Thyroid gland (tissue), 4 donors: ENCODE data around the gene TBC1D1. TPM values are rescaled to one million over a fixed set of nuclear protein-coding genes. Genes with fewer than 3 reads are reported as not detected.
A peak's percentile ranks its signal among the peaks of the same experiment; 100 is the strongest.

Experiments
- DNase-seq, 2 donors: peaks; one replicate each; pipeline ENCODE4 v3.0.0-alpha.2; 2019
- H3K27ac ChIP-seq, 3 donors: fragments of 200-600 bp; sonication (generic); 1 replicate in 2 of 3; 2 replicates in 1 of 3; pipeline ENCODE4 v1.5.1; 2016 to 2019; ENCODE audit warnings: mild to moderate bottlenecking in 1 of 3, moderate library complexity in 1 of 3
- H3K27me3 ChIP-seq: fragments of 200-600 bp; sonication (generic); one replicate; pipeline ENCODE4 v1.5.1; 2019
- H3K36me3 ChIP-seq, 2 donors: fragments of 200-600 bp; sonication (generic); one replicate each; pipeline ENCODE4 v1.5.1; 2016 to 2019
- H3K4me1 ChIP-seq, 2 donors: fragments of 200-600 bp; sonication (generic); one replicate each; pipeline ENCODE4 v1.5.1; 2017 to 2019
- H3K4me3 ChIP-seq, 3 donors: fragments of 200-600 bp; sonication (generic); replicated peaks in 1 of 3; 1 replicate in 2 of 3; 2 replicates in 1 of 3; pipeline ENCODE4 v1.5.1; 2016; ENCODE audit warnings: mild to moderate bottlenecking in 1 of 3
- H3K9me3 ChIP-seq: fragments of 200-600 bp; sonication (generic); one replicate; pipeline ENCODE4 v1.5.1; 2017
- POLR2A ChIP-seq, 2 donors: fragments of 450-650 bp; IDR thresholded peaks; one replicate each; pipeline ENCODE4 v1.6.1; 2017; ENCODE audit warnings: antibody characterized with exemption in 2 of 2, mild to moderate bottlenecking in 2 of 2, moderate library complexity in 1 of 2
- WGBS, 2 donors: methylation state at CpG; one replicate each; pipeline ENCODE4 v1.1.5; 2017; 5-methylcytosine and 5-hydroxymethylcytosine counted together
- intact Hi-C: fragments of 100-400 bp; cut with DNase I; formaldehyde crosslinking; loops from one replicate; pipeline ENCODE4 v1.15.1; 2023
- total RNA-seq, 4 donors: library from RNA; depleted of rRNA; stranded (reverse); fragments of >200 nt; gene quantifications; one replicate each; pipeline ENCODE4 v1.2.3, GENCODE V29; 2016
- TF ChIP-seq, protein P1 (sequence below), 6 experiments: fragments of 200-600 bp in 3 of 6; fragments of 450-650 bp in 3 of 6; sonication (generic) in 3 of 6; IDR thresholded peaks; one replicate each; pipeline ENCODE4 v1.5.1; 2016 to 2019; ENCODE audit warnings: antibody characterized with exemption in 6 of 6, mild to moderate bottlenecking in 2 of 6, inconsistent platforms in 1 of 6, moderate library complexity in 1 of 6

The TBC1D1 gene
- total RNA-seq, 4 donors from 2014 or later: 192 to 284 (median 230) TPM

DNA sequence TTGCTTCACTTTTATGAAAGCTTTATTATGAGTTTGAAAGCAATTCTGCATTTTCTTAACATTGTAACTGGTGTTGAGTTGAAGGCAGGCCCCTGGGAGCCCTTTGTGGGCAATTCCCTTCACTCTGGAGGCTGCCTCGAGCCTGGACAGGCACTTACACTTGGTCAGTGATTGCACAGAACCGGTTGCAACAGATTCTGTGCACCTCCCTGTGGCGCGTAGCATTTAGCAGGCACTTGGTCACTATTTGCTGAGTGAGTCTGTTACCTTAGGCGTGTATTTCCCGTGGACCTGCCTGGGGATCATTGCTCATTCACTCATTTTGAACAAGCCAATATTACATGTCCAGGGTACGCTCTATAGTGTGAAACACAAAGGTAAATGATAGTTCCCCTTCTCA lies 149.7 kb downstream of the TBC1D1 start:
- Histone ChIP-seq H3K9me3 (no peaks in the 10 kb centered on the region), H3K27ac (no peak overlapping the region), H3K4me1 (peaks cover 3 to 7% of the 10 kb centered on the region in 2 donors), H3K36me3 (peaks cover 0 to 9% of the 10 kb centered on the region in 2 donors), H3K4me3 (no peak overlapping the region), H3K27me3 (no peaks in the 10 kb centered on the region)
- 83 to 86% methylated on average over 7 of the region's 7 CpGs for WGBS, 2 donors
- intact Hi-C loops: no loop called here
- no peak for TF ChIP-seq POLR2A (IDR thresholded peaks at IDR 0.05)
- TF ChIP-seq, protein P1, sequence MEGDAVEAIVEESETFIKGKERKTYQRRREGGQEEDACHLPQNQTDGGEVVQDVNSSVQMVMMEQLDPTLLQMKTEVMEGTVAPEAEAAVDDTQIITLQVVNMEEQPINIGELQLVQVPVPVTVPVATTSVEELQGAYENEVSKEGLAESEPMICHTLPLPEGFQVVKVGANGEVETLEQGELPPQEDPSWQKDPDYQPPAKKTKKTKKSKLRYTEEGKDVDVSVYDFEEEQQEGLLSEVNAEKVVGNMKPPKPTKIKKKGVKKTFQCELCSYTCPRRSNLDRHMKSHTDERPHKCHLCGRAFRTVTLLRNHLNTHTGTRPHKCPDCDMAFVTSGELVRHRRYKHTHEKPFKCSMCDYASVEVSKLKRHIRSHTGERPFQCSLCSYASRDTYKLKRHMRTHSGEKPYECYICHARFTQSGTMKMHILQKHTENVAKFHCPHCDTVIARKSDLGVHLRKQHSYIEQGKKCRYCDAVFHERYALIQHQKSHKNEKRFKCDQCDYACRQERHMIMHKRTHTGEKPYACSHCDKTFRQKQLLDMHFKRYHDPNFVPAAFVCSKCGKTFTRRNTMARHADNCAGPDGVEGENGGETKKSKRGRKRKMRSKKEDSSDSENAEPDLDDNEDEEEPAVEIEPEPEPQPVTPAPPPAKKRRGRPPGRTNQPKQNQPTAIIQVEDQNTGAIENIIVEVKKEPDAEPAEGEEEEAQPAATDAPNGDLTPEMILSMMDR (IDR thresholded peaks at IDR 0.05): no peak
- DNase-seq: no peak

DNA sequence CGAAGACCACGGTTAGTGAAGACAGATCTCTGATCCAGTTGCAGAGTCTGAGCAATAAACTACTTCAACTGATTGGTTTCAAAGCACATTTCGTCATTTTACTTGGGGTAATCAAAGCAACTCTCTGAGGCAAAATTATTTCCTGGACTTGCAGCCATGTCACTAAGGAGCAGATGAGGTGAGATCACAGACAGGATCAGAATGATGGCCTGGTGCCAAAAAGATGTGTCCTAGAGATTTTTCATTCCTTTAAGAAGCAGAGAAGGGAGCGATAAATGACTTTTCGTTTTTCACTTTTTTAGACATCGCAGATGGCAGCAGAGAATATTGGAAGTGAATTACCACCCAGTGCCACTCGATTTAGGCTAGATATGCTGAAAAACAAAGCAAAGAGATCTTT lies 153.2 kb downstream of the TBC1D1 start:
- no peak overlapping the region for H3K4me3 ChIP-seq
- no peak for DNase-seq
- H3K4me1 ChIP-seq: peaks cover 10 to 12% of the 10 kb centered on the region in 2 donors
- no peak for TF ChIP-seq POLR2A (IDR thresholded peaks at IDR 0.05)
- TF ChIP-seq, protein P1 (IDR thresholded peaks at IDR 0.05): no peak
- H3K27ac ChIP-seq: no peak overlapping the region
- H3K27me3 ChIP-seq: no peaks in the 10 kb centered on the region
- H3K36me3 ChIP-seq: no peaks in the 10 kb centered on the region
- no peaks in the 10 kb centered on the region for H3K9me3 ChIP-seq
- 92 to 96% methylated on average over 7 of the region's 7 CpGs for WGBS, 2 donors
- intact Hi-C loops: no loop called here

DNA sequence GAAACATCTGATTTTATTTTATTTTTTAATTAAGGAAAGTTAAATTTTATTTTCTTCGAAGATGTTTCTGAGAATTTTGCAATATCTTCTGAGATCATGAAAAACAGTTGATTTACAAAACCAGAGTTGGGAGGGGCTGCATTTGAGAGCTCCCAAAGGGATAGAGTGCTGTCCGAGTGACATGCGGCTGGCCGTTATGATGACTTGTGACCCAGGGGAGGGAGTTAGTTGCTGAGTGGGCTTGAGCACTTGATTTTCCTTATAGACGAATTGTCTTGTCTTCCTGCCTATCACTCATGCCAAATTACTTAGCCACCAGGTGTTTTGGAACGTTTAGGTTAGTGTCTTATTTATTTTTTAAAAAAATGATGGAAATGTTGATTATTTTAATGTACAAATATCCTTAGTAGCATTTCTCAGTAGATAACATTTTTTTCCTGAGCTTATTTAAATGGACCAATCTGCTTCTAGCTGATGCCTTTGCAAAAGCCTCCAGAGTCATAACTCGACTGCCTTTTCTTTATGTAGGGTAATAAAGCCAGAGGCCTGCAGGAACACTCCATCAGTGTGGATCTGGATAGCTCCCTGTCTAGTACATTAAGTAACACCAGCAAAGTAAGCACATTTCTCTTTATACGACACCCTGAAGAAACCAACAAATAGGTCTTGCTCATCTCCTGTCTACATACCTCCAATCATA lies 154.6 kb downstream of the TBC1D1 start:
- Histone ChIP-seq H3K4me1 (peaks cover 24 to 25% of the 10 kb centered on the region in 2 donors), H3K4me3 (no peak overlapping the region), H3K36me3 (no peaks in the 10 kb centered on the region), H3K27ac (no peak overlapping the region), H3K27me3 (no peaks in the 10 kb centered on the region), H3K9me3 (no peaks in the 10 kb centered on the region)
- no peak for DNase-seq
- TF ChIP-seq, protein P1 (IDR thresholded peaks at IDR 0.05): no peak
- no peak for TF ChIP-seq POLR2A (IDR thresholded peaks at IDR 0.05)
- WGBS, 2 donors: 81 to 86% methylated on average over 8 of the region's 8 CpGs
- intact Hi-C loops: no loop called here

DNA sequence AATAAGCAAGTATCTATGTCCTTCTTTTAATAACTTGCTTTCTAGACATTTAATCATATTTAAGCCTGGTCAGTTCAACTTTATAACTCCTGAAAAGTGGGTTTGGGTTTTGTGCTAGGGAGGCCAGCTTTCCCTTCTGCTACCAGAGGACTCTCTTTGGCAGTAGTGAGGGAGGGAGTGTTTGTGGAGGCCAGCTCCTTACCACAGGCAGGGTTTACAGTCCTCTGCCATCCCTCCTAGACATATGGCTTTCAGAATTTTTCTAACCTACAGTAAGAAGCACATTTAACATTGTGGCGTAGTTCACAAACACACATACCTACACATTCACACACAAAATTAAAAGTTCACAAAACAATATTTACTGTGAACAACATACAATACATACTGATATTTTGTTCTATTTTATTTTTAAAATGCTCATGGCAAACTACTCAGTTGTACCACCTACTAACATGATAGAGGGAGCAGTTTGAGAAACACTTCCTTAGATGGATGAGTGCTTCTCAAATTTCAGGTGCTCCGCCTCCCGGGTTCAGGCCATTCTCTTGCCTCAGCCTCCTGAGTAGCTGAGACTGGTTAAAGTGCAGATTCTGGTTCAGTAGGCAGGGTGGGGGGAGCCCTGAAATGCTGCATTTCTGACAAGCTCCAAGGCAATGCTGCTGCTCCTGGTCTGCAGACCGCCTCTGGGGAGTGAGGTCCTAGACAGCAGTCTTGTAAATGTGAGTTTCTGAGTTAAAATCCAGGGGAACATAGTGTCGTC lies 156.0 kb downstream of the TBC1D1 start:
- no peaks in the 10 kb centered on the region for H3K27me3 ChIP-seq
- peaks cover 37 to 39% of the 10 kb centered on the region in 2 donors for H3K4me1 ChIP-seq
- H3K27ac ChIP-seq: peak overlapping the region; percentile 13 to 90 (median 72)
- WGBS, 2 donors: 70 to 80% methylated on average over 5 of the region's 5 CpGs
- H3K4me3 ChIP-seq: no peak overlapping the region
- intact Hi-C loops: no loop called here
- H3K9me3 ChIP-seq: no peaks in the 10 kb centered on the region
- TF ChIP-seq POLR2A (IDR thresholded peaks at IDR 0.05): peak in 1 of 2 donors; percentile 83
- TF ChIP-seq, protein P1 (IDR thresholded peaks at IDR 0.05): peak in 1 of 6 experiments; percentile 20
- DNase-seq: peak; percentile 78 to 81
- no peaks in the 10 kb centered on the region for H3K36me3 ChIP-seq
